Coronary artery (tissue), 2 donors: ENCODE results near the gene RELB.
"Not testable (repeated sequence)": the region's sequence is repeated elsewhere in the genome, so short reads cannot be mapped to it uniquely, and the experiment has no call there.

ENCODE experiments used
- DNase-seq: peaks from one replicate; pipeline ENCODE4 v3.0.0-alpha.2; 2017; ENCODE audit warnings: low spot score
- H3K27ac ChIP-seq, 2 donors: fragments of 200-600 bp; sonication (generic); one replicate each; pipeline ENCODE4 v1.5.1; 2016 to 2019
- H3K4me3 ChIP-seq: fragments of 200-600 bp; sonication (generic); 2 replicates; pipeline ENCODE4 v1.5.1; 2016; ENCODE audit warnings: mild to moderate bottlenecking, moderate library complexity
- TF ChIP-seq, protein P1 (sequence below): fragments of 200-600 bp; sonication (generic); IDR thresholded peaks from one replicate; pipeline ENCODE4 v1.5.1; 2019; ENCODE audit warnings: antibody characterized with exemption

The RELB gene

GRCh38 chr19:44959691-44960090 is 41.6 kb upstream of the RELB start:
- H3K27ac ChIP-seq = no peak overlapping the region
- no peak overlapping the region for H3K4me3 ChIP-seq
- DNase-seq = no peak

DNA sequence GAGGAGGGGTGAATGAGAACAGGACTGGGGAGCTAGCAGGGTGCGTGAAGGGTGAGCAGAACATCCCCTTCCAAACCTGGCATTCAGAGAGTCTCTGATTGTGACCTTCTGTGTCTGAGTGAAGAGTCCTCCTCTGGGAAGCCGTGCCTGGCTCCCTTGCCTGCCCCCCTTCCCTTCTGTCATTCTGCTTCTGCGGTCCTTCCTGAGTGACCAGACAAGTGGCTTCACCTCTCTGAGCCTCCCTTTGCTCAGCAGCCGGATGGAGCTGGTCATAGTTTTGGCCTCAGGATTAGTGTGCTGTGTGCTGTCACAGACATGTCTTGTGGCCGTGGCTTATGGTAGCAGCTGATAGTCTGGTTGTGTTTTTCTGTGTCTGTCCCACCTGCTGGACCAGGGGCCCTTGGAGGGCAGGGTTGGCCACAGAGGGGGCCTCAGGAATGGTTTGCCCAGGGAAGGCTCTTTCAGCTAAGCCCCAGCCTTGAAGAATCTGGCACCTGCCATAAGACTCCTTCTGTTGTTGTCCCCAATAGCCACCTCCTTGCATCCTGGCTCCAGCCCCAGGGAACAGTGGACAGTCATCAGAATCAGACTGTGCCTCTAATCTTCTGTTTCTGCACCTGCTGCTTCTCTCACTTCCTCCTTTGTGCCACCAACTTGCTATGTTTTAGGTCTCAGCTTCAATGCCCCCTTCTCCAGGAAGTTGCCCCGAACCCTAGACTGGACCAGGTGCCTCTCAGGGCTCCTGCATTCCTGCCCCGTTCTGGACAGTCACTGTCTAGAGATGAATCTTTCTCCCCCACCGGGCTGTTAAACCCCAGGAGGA is 40.1 kb upstream of the RELB start:
- TF ChIP-seq, protein P1, sequence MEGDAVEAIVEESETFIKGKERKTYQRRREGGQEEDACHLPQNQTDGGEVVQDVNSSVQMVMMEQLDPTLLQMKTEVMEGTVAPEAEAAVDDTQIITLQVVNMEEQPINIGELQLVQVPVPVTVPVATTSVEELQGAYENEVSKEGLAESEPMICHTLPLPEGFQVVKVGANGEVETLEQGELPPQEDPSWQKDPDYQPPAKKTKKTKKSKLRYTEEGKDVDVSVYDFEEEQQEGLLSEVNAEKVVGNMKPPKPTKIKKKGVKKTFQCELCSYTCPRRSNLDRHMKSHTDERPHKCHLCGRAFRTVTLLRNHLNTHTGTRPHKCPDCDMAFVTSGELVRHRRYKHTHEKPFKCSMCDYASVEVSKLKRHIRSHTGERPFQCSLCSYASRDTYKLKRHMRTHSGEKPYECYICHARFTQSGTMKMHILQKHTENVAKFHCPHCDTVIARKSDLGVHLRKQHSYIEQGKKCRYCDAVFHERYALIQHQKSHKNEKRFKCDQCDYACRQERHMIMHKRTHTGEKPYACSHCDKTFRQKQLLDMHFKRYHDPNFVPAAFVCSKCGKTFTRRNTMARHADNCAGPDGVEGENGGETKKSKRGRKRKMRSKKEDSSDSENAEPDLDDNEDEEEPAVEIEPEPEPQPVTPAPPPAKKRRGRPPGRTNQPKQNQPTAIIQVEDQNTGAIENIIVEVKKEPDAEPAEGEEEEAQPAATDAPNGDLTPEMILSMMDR = no peak
- no peak overlapping the region for H3K4me3 ChIP-seq
- no peak overlapping the region for H3K27ac ChIP-seq
- DNase-seq = no peak

More at GRCh38 chr19:44959691-44960090, 41.6 kb upstream of the RELB start:
- TF ChIP-seq, protein P1 = no peak

GRCh38 chr19:44961821-44962220 is 39.4 kb upstream of the RELB start:
- TF ChIP-seq, protein P1 = no peak
- no peak for DNase-seq
- no peak overlapping the region for H3K4me3 ChIP-seq
- H3K27ac ChIP-seq = no peak overlapping the region

- no peak overlapping the region for H3K4me3 ChIP-seq
- TF ChIP-seq, protein P1 = no peak
These were observed 33.1 kb upstream of the RELB start for GRCh38 chr19:44968118-44968517.

GRCh38 chr19:44968670-44969069 is 32.6 kb upstream of the RELB start:
- TF ChIP-seq, protein P1 = no peak
- H3K4me3 ChIP-seq = no peak overlapping the region
- H3K27ac ChIP-seq = no peak overlapping the region
- DNase-seq = no peak

More at GRCh38 chr19:44968118-44968517, 33.1 kb upstream of the RELB start:
- no peak overlapping the region for H3K27ac ChIP-seq
- DNase-seq = no peak

DNA sequence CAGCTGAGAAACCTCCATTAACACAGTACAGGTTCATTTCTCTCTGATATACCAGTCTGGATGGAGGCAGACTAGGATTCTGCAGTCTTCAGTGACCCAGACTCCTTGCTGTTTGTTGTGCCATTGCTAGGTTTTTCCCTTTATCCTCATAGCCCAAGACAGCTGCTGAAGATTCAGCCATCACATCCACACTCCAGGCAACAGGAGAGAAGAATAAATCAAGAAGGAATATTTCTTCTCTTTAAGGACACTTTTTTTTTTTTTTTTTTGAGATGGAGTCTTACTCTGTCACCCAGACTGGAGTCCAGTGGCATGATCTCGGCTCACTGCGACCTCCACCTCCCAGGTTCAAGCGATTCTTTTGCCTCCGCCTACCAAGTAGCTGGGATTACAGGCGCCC is 31.8 kb upstream of the RELB start:
- H3K4me3 ChIP-seq = no peak overlapping the region
- DNase-seq = no peak
- H3K27ac ChIP-seq = no peak overlapping the region
- TF ChIP-seq, protein P1 = no peak

DNA sequence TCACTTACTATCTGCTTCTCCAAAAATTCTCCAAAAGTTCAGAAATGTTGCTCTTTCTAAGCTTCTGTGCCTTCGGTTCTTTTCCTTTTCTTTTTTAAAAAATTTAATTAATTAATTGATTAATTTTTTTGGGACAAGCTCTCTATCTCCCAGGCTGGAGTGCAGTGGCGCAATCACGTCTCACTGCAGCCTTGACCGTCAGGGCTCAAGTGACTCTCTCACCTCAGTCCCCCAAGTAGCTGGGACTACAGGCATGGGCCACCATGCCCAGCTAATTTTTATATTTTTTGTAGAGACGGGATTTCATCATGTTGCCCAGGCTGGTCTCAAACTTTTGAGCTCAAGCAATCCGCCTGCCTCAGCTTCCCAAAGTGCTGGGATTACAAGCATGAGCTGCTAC is 29.8 kb upstream of the RELB start:
- not testable (repeated sequence) for DNase-seq, H3K4me3 ChIP-seq, H3K27ac ChIP-seq
